A549 (cell line): ENCODE measurements around the gene B3GALT6.

ENCODE experiments used
- EP300 ChIP-seq, 2 experiments: fragments of >200 bp; sonication (Bioruptor Twin); formaldehyde crosslinking; IDR thresholded peaks; 2 replicates in 1 of 2; 3 replicates in 1 of 2; pipeline ENCODE4 v1.6.1; 2016 to 2017
- TF ChIP-seq, protein P1 (sequence below): fragments of >200 bp; sonication (Bioruptor Twin); formaldehyde crosslinking; IDR thresholded peaks from 3 replicates; pipeline ENCODE4 v1.5.1; 2016

DNA sequence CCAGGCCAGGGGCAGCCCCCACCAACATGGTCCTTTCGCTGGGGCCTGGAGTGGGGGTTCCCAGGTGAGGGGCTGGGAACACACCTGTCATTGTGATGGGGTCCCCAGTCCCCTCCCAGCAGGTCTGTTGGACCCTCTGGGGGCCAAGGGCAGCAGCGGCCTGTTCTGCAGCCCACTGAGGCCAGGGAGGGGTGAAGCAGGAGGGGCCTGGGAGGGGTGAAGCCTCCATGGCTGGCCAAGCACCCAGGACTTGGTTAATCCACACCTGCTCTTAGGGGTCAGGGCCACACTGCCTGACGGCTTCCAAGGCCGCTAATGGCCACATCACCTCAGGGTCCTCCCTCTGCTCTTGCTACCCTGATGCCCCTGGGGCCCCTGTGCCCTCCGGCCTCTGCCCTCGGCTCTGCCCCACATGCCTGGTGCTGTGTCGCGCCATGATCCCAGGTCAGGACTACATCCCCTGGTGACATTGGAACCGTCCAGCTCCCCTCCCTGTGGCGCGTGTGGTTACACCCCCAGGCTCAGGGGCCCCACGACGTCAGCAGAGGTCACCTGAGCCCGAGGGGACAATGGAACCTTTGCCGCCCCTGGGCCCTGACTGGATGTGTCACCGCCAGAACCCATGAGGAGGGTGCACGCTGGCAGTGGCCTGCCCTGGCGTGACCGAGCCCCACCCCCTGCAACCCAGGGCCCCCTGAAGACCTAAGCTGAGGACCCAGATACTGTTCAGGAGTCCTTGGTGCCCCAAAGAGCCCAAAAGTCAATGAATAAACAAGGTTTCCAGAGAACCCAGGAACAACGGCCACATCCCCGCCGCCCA lies 32.7 kb upstream of the B3GALT6 start:
- TF ChIP-seq, protein P1, sequence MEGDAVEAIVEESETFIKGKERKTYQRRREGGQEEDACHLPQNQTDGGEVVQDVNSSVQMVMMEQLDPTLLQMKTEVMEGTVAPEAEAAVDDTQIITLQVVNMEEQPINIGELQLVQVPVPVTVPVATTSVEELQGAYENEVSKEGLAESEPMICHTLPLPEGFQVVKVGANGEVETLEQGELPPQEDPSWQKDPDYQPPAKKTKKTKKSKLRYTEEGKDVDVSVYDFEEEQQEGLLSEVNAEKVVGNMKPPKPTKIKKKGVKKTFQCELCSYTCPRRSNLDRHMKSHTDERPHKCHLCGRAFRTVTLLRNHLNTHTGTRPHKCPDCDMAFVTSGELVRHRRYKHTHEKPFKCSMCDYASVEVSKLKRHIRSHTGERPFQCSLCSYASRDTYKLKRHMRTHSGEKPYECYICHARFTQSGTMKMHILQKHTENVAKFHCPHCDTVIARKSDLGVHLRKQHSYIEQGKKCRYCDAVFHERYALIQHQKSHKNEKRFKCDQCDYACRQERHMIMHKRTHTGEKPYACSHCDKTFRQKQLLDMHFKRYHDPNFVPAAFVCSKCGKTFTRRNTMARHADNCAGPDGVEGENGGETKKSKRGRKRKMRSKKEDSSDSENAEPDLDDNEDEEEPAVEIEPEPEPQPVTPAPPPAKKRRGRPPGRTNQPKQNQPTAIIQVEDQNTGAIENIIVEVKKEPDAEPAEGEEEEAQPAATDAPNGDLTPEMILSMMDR: no peak
- no peak for TF ChIP-seq EP300 (IDR thresholded peaks at IDR 0.05)
